HCT116 (cell line): ENCODE data around the gene PPIC. TPM values are rescaled to one million over a fixed set of nuclear protein-coding genes. Genes with fewer than 3 reads are reported as not detected.

Experiments used
- ATAC-seq: fragments of 200-7000 bp; cut with Tn5 transposase; 2 replicates; pipeline ENCODE4 v1.9.1; 2020; ENCODE audit warnings: mild to moderate bottlenecking, moderate library complexity
- BruUV-seq: library from RNA; stranded (reverse); fragments of 400-500 nt; replicated peaks from 2 replicates; lab custom pipeline; 2021; lab: Mats Ljungman, UMichigan
- CTCF ChIA-PET: fragments of 300-600 bp; sonication (Branson Sonifier 250); formaldehyde crosslinking; loops from one replicate; lab custom pipeline; 2021; ENCODE audit warnings: antibody characterized with exemption; lab: Charles Lee
- POLR2A ChIA-PET: fragments of 300-600, 350-600 bp; sonication (Branson Sonifier 250); formaldehyde crosslinking; loops from one replicate; lab custom pipeline; 2021; ENCODE audit warnings: antibody characterized with exemption; lab: Charles Lee
- RAD21 ChIA-PET, 2 experiments: fragments of 300-600 bp; sonication (Branson Sonifier 250); formaldehyde crosslinking; loops; one replicate each; lab custom pipeline; 2023; ENCODE audit warnings: low total read pairs in 2 of 2; ENCODE audit not compliant: uncharacterized antibody in 2 of 2, unreplicated experiment in 2 of 2, low non-redundant PET in 1 of 2; lab: Charles Lee
- DNase-seq: peaks from one replicate; pipeline ENCODE4 v3.0.0-alpha.2; 2010; ENCODE audit warnings: low read depth, low spot score
- H2AFZ ChIP-seq: fragments of 200-600 bp; shearing (Covaris generic), sonication (generic); 2 replicates; pipeline ENCODE4 v1.6.1; 2017; ENCODE audit warnings: low read depth, mixed run types, mixed read lengths, antibody characterized with exemption, low read length; ENCODE audit not compliant: poor library complexity, severe bottlenecking
- H3K27ac ChIP-seq: 2 replicates; pipeline ENCODE4 v1.5.1; 2012; ENCODE audit warnings: low read depth, low read length
- H3K27me3 ChIP-seq: fragments of 200-600 bp; sonication (generic); 2 replicates; pipeline ENCODE4 v1.6.1; 2016; ENCODE audit warnings: mixed run types, low read length, mixed read lengths; ENCODE audit not compliant: insufficient read depth
- H3K36me3 ChIP-seq, 2 experiments: fragments of 200-500 bp in 1 of 2; fragments of 200-600 bp in 1 of 2; sonication (Bioruptor generic) in 1 of 2; sonication (generic) in 1 of 2; 2 replicates each; pipeline versions ENCODE4 v1.5.1 to v1.6.1; 2014 to 2016; ENCODE audit warnings: low read length in 2 of 2, inconsistent platforms in 1 of 2, mixed read lengths in 1 of 2, mixed run types in 1 of 2; ENCODE audit not compliant: insufficient read depth in 2 of 2, control insufficient read depth in 1 of 2
- H3K4me1 ChIP-seq, 2 experiments: fragments of 200-600 bp in 1 of 2; sonication (generic) in 1 of 2; 2 replicates each; pipeline versions ENCODE4 v1.5.1 to v1.6.1; 2012 to 2017; ENCODE audit warnings: low read length in 2 of 2, inconsistent platforms in 1 of 2, mild to moderate bottlenecking in 1 of 2, mixed read lengths in 1 of 2, mixed run types in 1 of 2, moderate library complexity in 1 of 2; ENCODE audit not compliant: insufficient read depth in 2 of 2, control insufficient read depth in 1 of 2
- H3K4me2 ChIP-seq: fragments of 200-600 bp; sonication (generic); 2 replicates; pipeline ENCODE4 v1.6.1; 2017; ENCODE audit warnings: mixed run types, low read length, mixed read lengths
- H3K4me3 ChIP-seq, 2 experiments: fragments of 200-600 bp in 1 of 2; sonication (generic) in 1 of 2; replicated peaks in 1 of 2; 2 replicates each; pipeline ENCODE4 v1.5.1; 2011 to 2016; ENCODE audit warnings: low read length in 2 of 2, control low read depth in 1 of 2, low read depth in 1 of 2, mild to moderate bottlenecking in 1 of 2, mixed read lengths in 1 of 2, mixed run types in 1 of 2
- H3K79me2 ChIP-seq: fragments of 200-600 bp; sonication (generic); 2 replicates; pipeline ENCODE4 v1.6.1; 2017; ENCODE audit warnings: mild to moderate bottlenecking, mixed run types, low read length, moderate library complexity, mixed read lengths; ENCODE audit not compliant: insufficient read depth
- H3K9ac ChIP-seq: fragments of 200-600 bp; sonication (generic); 2 replicates; pipeline ENCODE4 v1.6.1; 2016; ENCODE audit warnings: low read length, mixed read lengths
- H3K9me2 ChIP-seq: fragments of 200-600 bp; sonication (generic), shearing (Covaris generic); 2 replicates; pipeline ENCODE4 v1.6.1; 2017; ENCODE audit warnings: mixed run types, mild to moderate bottlenecking, moderate library complexity; ENCODE audit not compliant: insufficient read depth
- H3K9me3 ChIP-seq, 2 experiments: fragments of 200-500 bp in 1 of 2; fragments of 200-600 bp in 1 of 2; sonication (Bioruptor generic) in 1 of 2; sonication (generic) in 1 of 2; 2 replicates each; pipeline ENCODE4 v1.6.1; 2014 to 2017; ENCODE audit warnings: low read length in 2 of 2, mixed read lengths in 2 of 2, inconsistent platforms in 1 of 2, low read depth in 1 of 2, mild to moderate bottlenecking in 1 of 2, mixed run types in 1 of 2, moderate library complexity in 1 of 2; ENCODE audit not compliant: control insufficient read depth in 1 of 2, insufficient read depth in 1 of 2
- H4K20me1 ChIP-seq: fragments of 200-600 bp; sonication (generic), shearing (Covaris generic); 2 replicates; pipeline ENCODE4 v1.6.1; 2017; ENCODE audit warnings: mixed run types, mild to moderate bottlenecking, moderate library complexity; ENCODE audit not compliant: insufficient read depth
- CEBPB ChIP-seq: IDR thresholded peaks from 2 replicates; pipeline ENCODE4 v1.6.1; 2012; ENCODE audit warnings: low read depth
- CTCF ChIP-seq, 3 experiments: fragments of 200-600 bp in 1 of 3; sonication (generic) in 1 of 3; IDR thresholded peaks in 2 of 3; conservative IDR thresholded peaks in 1 of 3; 2 replicates each; pipeline ENCODE4 v1.5.1; 2012 to 2017; ENCODE audit warnings: low read depth in 2 of 3, low read length in 2 of 3, antibody characterized with exemption in 1 of 3, borderline replicate concordance in 1 of 3, control low read depth in 1 of 3, mild to moderate bottlenecking in 1 of 3, mixed read lengths in 1 of 3, mixed run types in 1 of 3, moderate library complexity in 1 of 3; ENCODE audit not compliant: insufficient read depth in 1 of 3
- ELF1 ChIP-seq: IDR thresholded peaks from 2 replicates; pipeline ENCODE4 v1.6.1; 2012; ENCODE audit warnings: low read depth, borderline replicate concordance
- EZH2 ChIP-seq: fragments of 200-600 bp; sonication (generic); IDR thresholded peaks from 2 replicates; pipeline ENCODE4 v1.6.1; 2017; ENCODE audit warnings: antibody characterized with exemption, mixed run types
- JUND ChIP-seq: IDR thresholded peaks from 2 replicates; pipeline ENCODE4 v1.6.1; 2012
- POLR2AphosphoS5 ChIP-seq: IDR thresholded peaks from 2 replicates; pipeline ENCODE4 v1.6.1; 2011; ENCODE audit warnings: mild to moderate bottlenecking, low read depth, low read length, moderate library complexity
- RAD21 ChIP-seq: IDR thresholded peaks from 2 replicates; pipeline ENCODE4 v1.6.1; 2012; ENCODE audit warnings: low read depth, mild to moderate bottlenecking
- ZBTB33 ChIP-seq: IDR thresholded peaks from 2 replicates; pipeline ENCODE4 v1.6.1; 2011; ENCODE audit warnings: mild to moderate bottlenecking, low read length, moderate library complexity; ENCODE audit not compliant: insufficient replicate concordance; ENCODE audit errors: extremely low read depth
- ZFX ChIP-seq: fragments of 450-650 bp; IDR thresholded peaks from 2 replicates; pipeline ENCODE4 v1.6.1; 2017
- ZNF274 ChIP-seq: fragments of 200-500 bp; sonication (Bioruptor generic); IDR thresholded peaks from 2 replicates; pipeline ENCODE4 v1.6.1; 2014; ENCODE audit warnings: mild to moderate bottlenecking, low read depth, low read length, inconsistent platforms
- intact Hi-C: fragments of 100-400 bp; cut with micrococcal nuclease; formaldehyde crosslinking; loops from 2 replicates; pipeline ENCODE4 v1.10.0; 2022
- total RNA-seq: library from RNA; stranded (reverse); gene quantifications from one replicate; pipeline ENCODE4 v1.2.1, GENCODE V29; 2021; ENCODE audit not compliant: unreplicated experiment

Gene PPIC
- total RNA-seq, 1 experiment from 2014 or later = 21.5 TPM

GRCh38 chr5:123068368-123068938 is 31.9 kb upstream of the PPIC start:
- no peak overlapping the region for H3K9ac ChIP-seq

GRCh38 chr5:123066016-123066415 is 29.5 kb upstream of the PPIC start:
- H3K27me3 ChIP-seq = no peaks in the 10 kb centered on the region
- H3K9me3 ChIP-seq = no peaks in the 10 kb centered on the region; a peak in 1 of 4 replicates
- no peaks in the 10 kb centered on the region for H4K20me1 ChIP-seq
- no peak overlapping the region for H3K27ac ChIP-seq
- H3K4me3 ChIP-seq = no peak overlapping the region
- CTCF ChIA-PET = no interaction called here
- RAD21 ChIA-PET = no interaction called here
- no peak for TF ChIP-seq JUND
- no peak for TF ChIP-seq ELF1
- no peak for TF ChIP-seq ZNF274
- no peak for TF ChIP-seq RAD21
- no peak for TF ChIP-seq ZFX
- no peak for TF ChIP-seq POLR2AphosphoS5
- TF ChIP-seq CTCF (IDR thresholded peaks at IDR 0.05 in 2 of 3, conservative IDR thresholded peaks at IDR 0.05 in 1 of 3; ENCODE audit: borderline replicate concordance in 1 of 3, insufficient read depth in 1 of 3, low read depth in 2 of 3, low read length in 2 of 3) = no peak
- TF ChIP-seq CEBPB = no peak
- TF ChIP-seq EZH2 = no peak
- ATAC-seq (no peak), DNase-seq (no peak)
- no peaks in the 10 kb centered on the region for H3K4me1 ChIP-seq
- POLR2A ChIA-PET = no interaction called here
- no TSS peak for BruUV-seq
- H3K9ac ChIP-seq = no peak overlapping the region
- H3K4me2 ChIP-seq = no peak overlapping the region
- H3K9me2 ChIP-seq = no peaks in the 10 kb centered on the region
- intact Hi-C loops = no loop called here
- H3K36me3 ChIP-seq = no peaks in the 10 kb centered on the region
- no peak overlapping the region for H2AFZ ChIP-seq
- no peaks in the 10 kb centered on the region for H3K79me2 ChIP-seq

More at GRCh38 chr5:123068368-123068938, 31.9 kb upstream of the PPIC start:
- Histone ChIP-seq H3K4me2 (no peak overlapping the region), H3K9me3 (no peaks in the 10 kb centered on the region), H3K36me3 (no peaks in the 10 kb centered on the region), H4K20me1 (no peaks in the 10 kb centered on the region), H3K4me1 (no peaks in the 10 kb centered on the region), H3K79me2 (no peaks in the 10 kb centered on the region), H3K27me3 (no peaks in the 10 kb centered on the region), H3K9me2 (no peaks in the 10 kb centered on the region), H2AFZ (no peak overlapping the region), H3K27ac (no peak overlapping the region), H3K4me3 (no peak overlapping the region)
- RAD21 ChIA-PET = no interaction called here
- no peak for ATAC-seq
- CTCF ChIA-PET = no interaction called here
- no TSS peak for BruUV-seq
- POLR2A ChIA-PET = no interaction called here
- TF ChIP-seq ELF1 (no peak), JUND (no peak), ZFX (no peak), ZBTB33 (no peak)
- intact Hi-C loops = no loop called here
- DNase-seq = no peak
